Measurements from ENCODE around the gene PTPRA. TPM values are rescaled to one million over a fixed set of nuclear protein-coding genes. Genes with fewer than 3 reads are reported as not detected.

Gene PTPRA
- polyA plus RNA-seq, 3 donors, result 13.0 to 41.9 (median 13.1) TPM

GRCh38 chr20:2859330-2860121, 13.8 kb upstream of the PTPRA start:
- Histone ChIP-seq H3K9me3 (replicated peaks in 1 of 2; ENCODE audit: control insufficient read depth in 1 of 2, insufficient read depth in 1 of 2, low read length in 2 of 2) (no peaks in the 10 kb centered on the region), H3K79me2 (ENCODE audit: insufficient read depth, low read length) (no peaks in the 10 kb centered on the region), H3K27ac (ENCODE audit: low read depth in 1 of 2, low read length in 2 of 2) (no peak overlapping the region), H4K20me1 (ENCODE audit: insufficient read depth, low read length) (peaks cover 15% of the 10 kb centered on the region), H3K4me1 (ENCODE audit: control insufficient read depth in 1 of 2, insufficient read depth in 2 of 2, low read length in 2 of 2) (no peaks in the 10 kb centered on the region), H3K4me2 (replicated peaks; ENCODE audit: extremely low read depth, low read length, poor library complexity, severe bottlenecking) (no peak overlapping the region), H3K4me3 (replicated peaks in 1 of 3; ENCODE audit: low read depth in 2 of 3, low read length in 3 of 3) (no peak overlapping the region), H2AFZ (ENCODE audit: insufficient read depth, low read depth, low read length, poor library complexity, severe bottlenecking) (no peak overlapping the region), H3K36me3 (replicated peaks in 1 of 2; ENCODE audit: control insufficient read depth in 1 of 2, insufficient read depth in 2 of 2, low read length in 2 of 2) (peaks cover 42 to 49% of the 10 kb centered on the region in 2 donors), H3K27me3 (ENCODE audit: control insufficient read depth in 2 of 2, insufficient read depth in 2 of 2, low read length in 2 of 2) (no peaks in the 10 kb centered on the region), H3K9ac (ENCODE audit: insufficient read depth, low read length, poor library complexity, severe bottlenecking) (no peak overlapping the region)
- Mint-ChIP-seq H3K36me3 (peaks cover 43 to 62% of the 10 kb centered on the region in 2 donors), H3K27me3 (ENCODE audit: low read depth in 3 of 3) (peaks cover 0 to 3% (median 0%) of the 10 kb centered on the region in 3 donors), H3K27ac (peak overlapping the region in 1 of 7 donors; percentile 23), H3K9me3 (no peaks in the 10 kb centered on the region), H3K4me3 (no peak overlapping the region), H3K4me1 (peaks cover 1% of the 10 kb centered on the region)
- TF ChIP-seq CTCF (IDR thresholded peaks at IDR 0.05), result no peak
- 89% methylated on average over 4 of the region's 4 CpGs for WGBS (ENCODE audit: insufficient coverage)
- DNase-seq, result no peak
- intact Hi-C loops (cut with micrococcal nuclease), result no loop called here

DNA sequence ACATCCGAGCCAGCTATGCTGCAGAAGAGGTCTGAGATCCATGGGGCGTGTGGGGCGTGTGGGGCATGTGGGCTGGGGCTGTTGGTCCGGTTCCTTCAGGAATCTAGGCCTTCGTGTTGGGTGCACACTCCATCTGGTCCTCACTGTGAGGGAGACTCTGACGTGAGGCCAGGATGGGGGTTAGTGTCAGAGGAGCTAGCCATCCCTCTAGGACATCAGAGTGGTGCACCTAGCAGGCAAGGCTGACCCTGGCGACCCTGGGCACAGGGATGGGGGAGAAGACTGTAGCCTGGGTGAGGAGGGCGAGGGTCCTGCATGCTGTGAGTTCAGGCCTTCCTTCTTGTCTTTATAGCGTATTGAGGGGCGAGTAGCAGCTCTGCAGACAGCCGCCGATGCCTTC, 8.7 kb upstream of the PTPRA start:
- no peak overlapping the region for H3K27ac Mint-ChIP-seq
- Histone ChIP-seq H2AFZ (ENCODE audit: insufficient read depth, low read depth, low read length, poor library complexity, severe bottlenecking) (no peak overlapping the region), H3K27ac (ENCODE audit: low read depth in 1 of 2, low read length in 2 of 2) (no peak overlapping the region), H3K27me3 (ENCODE audit: control insufficient read depth in 2 of 2, insufficient read depth in 2 of 2, low read length in 2 of 2) (no peaks in the 10 kb centered on the region), H3K4me1 (ENCODE audit: control insufficient read depth in 1 of 2, insufficient read depth in 2 of 2, low read length in 2 of 2) (peaks cover 10% of the 10 kb centered on the region in 2 donors), H3K9me3 (replicated peaks in 1 of 2; ENCODE audit: control insufficient read depth in 1 of 2, insufficient read depth in 1 of 2, low read length in 2 of 2) (no peaks in the 10 kb centered on the region), H3K4me2 (replicated peaks; ENCODE audit: extremely low read depth, low read length, poor library complexity, severe bottlenecking) (no peak overlapping the region), H4K20me1 (ENCODE audit: insufficient read depth, low read length) (no peaks in the 10 kb centered on the region), H3K4me3 (replicated peaks in 1 of 3; ENCODE audit: low read depth in 2 of 3, low read length in 3 of 3) (no peak overlapping the region), H3K36me3 (replicated peaks in 1 of 2; ENCODE audit: control insufficient read depth in 1 of 2, insufficient read depth in 2 of 2, low read length in 2 of 2) (peaks cover 64 to 75% of the 10 kb centered on the region in 2 donors), H3K79me2 (ENCODE audit: insufficient read depth, low read length) (no peaks in the 10 kb centered on the region), H3K9ac (ENCODE audit: insufficient read depth, low read length, poor library complexity, severe bottlenecking) (no peak overlapping the region)
- H3K9me3 Mint-ChIP-seq, result no peaks in the 10 kb centered on the region
- DNase-seq, result no peak
- H3K4me1 Mint-ChIP-seq, result peaks cover 15% of the 10 kb centered on the region
- H3K27me3 Mint-ChIP-seq (ENCODE audit: low read depth in 3 of 3), result peaks cover 0 to 3% (median 2%) of the 10 kb centered on the region in 3 donors
- peaks cover 62 to 77% of the 10 kb centered on the region in 2 donors for H3K36me3 Mint-ChIP-seq
- over 99% methylated on average over 12 of the region's 12 CpGs for WGBS (ENCODE audit: insufficient coverage)
- no peak for TF ChIP-seq CTCF (IDR thresholded peaks at IDR 0.05)
- intact Hi-C loops (cut with micrococcal nuclease), result no loop called here
- H3K4me3 Mint-ChIP-seq, result no peak overlapping the region
